Measurements from ENCODE around the gene TIMM13. TPM values are rescaled to one million over a fixed set of nuclear protein-coding genes. Genes with fewer than 3 reads are reported as not detected.
A peak's percentile ranks its signal among the peaks of the same experiment; 100 is the strongest.

Gene TIMM13
- total and polyA plus RNA-seq, 2 donors (not counting 1 experiment from before 2014, with no cell fraction given) = 19.4 to 32.5 TPM

GRCh38 chr19:2426611-2427428 is 566 bp downstream of the TIMM13 start:
- Histone ChIP-seq H3K4me3 (ENCODE audit: control extremely low read depth in 1 of 5, extremely low read depth in 1 of 5, insufficient read depth in 1 of 5, low read depth in 2 of 5, low read length in 4 of 5) (peak overlapping the region; percentile 57 to 90 (median 74)), H3K79me2 (ENCODE audit: control insufficient read depth, insufficient read depth, low read length) (peaks cover 30% of the 10 kb centered on the region), H2AFZ (ENCODE audit: insufficient read depth, low read depth, low read length, poor library complexity, severe bottlenecking) (peak overlapping the region; percentile 82), H4K20me1 (ENCODE audit: control insufficient read depth, insufficient read depth, low read length, poor library complexity, severe bottlenecking) (peaks cover 28% of the 10 kb centered on the region), H3K27me3 (replicated peaks in 1 of 4; ENCODE audit: control extremely low read depth in 1 of 4, control insufficient read depth in 3 of 4, insufficient read depth in 4 of 4, low read length in 3 of 4) (no peaks in the 10 kb centered on the region), H3K9ac (ENCODE audit: low read length) (peak overlapping the region; percentile 98), H3K4me2 (replicated peaks; ENCODE audit: low read depth, low read length, poor library complexity, severe bottlenecking) (peak overlapping the region; percentile 97), H3K9me3 (ENCODE audit: control extremely low read depth in 1 of 3, control insufficient read depth in 2 of 3, insufficient read depth in 1 of 3, low read length in 2 of 3) (no peaks in the 10 kb centered on the region), H3K27ac (ENCODE audit: low read length in 2 of 2) (peak overlapping the region; percentile 20 to 80), H3K36me3 (replicated peaks in 1 of 2; ENCODE audit: control extremely low read depth in 1 of 2, control insufficient read depth in 1 of 2, extremely low read depth in 1 of 2, insufficient read depth in 2 of 2, low read length in 1 of 2) (peaks cover 0 to 12% of the 10 kb centered on the region in 2 experiments), H3K4me1 (ENCODE audit: control insufficient read depth in 2 of 2, insufficient read depth in 2 of 2, low read length in 2 of 2) (peaks cover 15 to 21% of the 10 kb centered on the region in 2 donors)
- ChIA-PET POLR2A (interaction anchor here (0.6 to 1.5 kb wide), 4 partner anchors 30 to 355 kb away, joined by 3 to 7 read pairs (median 4); partner anchors contain the start of gene LMNB2), CTCF (interaction anchor here (0.6 to 1.3 kb wide), 5 partner anchors 9 to 275 kb away, joined by 3 to 7 read pairs (median 3); partner anchors contain the start of genes AP3D1 and LMNB2)
- Mint-ChIP-seq H3K4me1 (peaks cover 13% of the 10 kb centered on the region), H3K4me3 (peak overlapping the region; percentile 96), H3K27ac (peak overlapping the region; percentile 98), H3K27me3 (no peaks in the 10 kb centered on the region), H3K9me3 (ENCODE audit: insufficient read depth) (no peaks in the 10 kb centered on the region)
- no peak for TF ChIP-seq EZH2 (IDR thresholded peaks at IDR 0.05; ENCODE audit: borderline replicate concordance, insufficient read depth, low read depth, low read length, poor library complexity, severe bottlenecking)
- TF ChIP-seq CTCF (IDR thresholded peaks at IDR 0.05) = no peak
- intact Hi-C loops (cut with micrococcal nuclease) = loop anchor here (1.0 to 5.0 kb wide), 5 partner anchors 30 to 615 kb away; partner anchors contain the start of genes AP3D1, ATP8B3, PLEKHJ1 and SF3A2
- peak; percentile 5 for ATAC-seq (ENCODE audit: low read depth)
- no peak for DNase-seq
- 5% methylated on average over 65 of the region's 66 CpGs for WGBS (ENCODE audit: insufficient coverage)

Measured in B cell (primary cell).